GM23338 (cell line): Measurements from ENCODE around the gene TMPRSS6. TPM values are rescaled to one million over a fixed set of nuclear protein-coding genes. Genes with fewer than 3 reads are reported as not detected.

Experiments used
- ATAC-seq: fragments of 200-7000 bp; cut with Tn5 transposase; 3 replicates; pipeline ENCODE4 v1.9.1; 2020
- DNase-seq: peaks from one replicate; pipeline ENCODE4 v3.0.0-alpha.2; 2015; ENCODE audit warnings: low spot score
- H2AFZ ChIP-seq: fragments of 200-600 bp; sonication (generic); 2 replicates; pipeline ENCODE4 v1.8.0; 2016; ENCODE audit warnings: antibody characterized with exemption, mild to moderate bottlenecking, moderate library complexity
- H3F3A ChIP-seq: fragments of 200-600 bp; sonication (generic); replicated peaks from 2 replicates; pipeline ENCODE4 v1.8.0; 2017; ENCODE audit warnings: antibody characterized with exemption, mixed run types, low read depth
- H3K27ac ChIP-seq: fragments of 200-600 bp; sonication (generic); 2 replicates; pipeline ENCODE4 v1.6.1; 2016; ENCODE audit warnings: low read depth
- H3K27me3 ChIP-seq: fragments of 200-600 bp; sonication (generic); 2 replicates; pipeline ENCODE4 v1.8.0; 2016; ENCODE audit warnings: mild to moderate bottlenecking, mixed run types, moderate library complexity; ENCODE audit not compliant: insufficient read depth
- H3K36me3 ChIP-seq: fragments of 200-600 bp; sonication (generic); 2 replicates; pipeline ENCODE4 v1.8.0; 2016; ENCODE audit warnings: mild to moderate bottlenecking; ENCODE audit not compliant: insufficient read depth
- H3K4me1 ChIP-seq: fragments of 200-600 bp; sonication (generic); 2 replicates; pipeline ENCODE4 v1.8.0; 2016; ENCODE audit warnings: mild to moderate bottlenecking, moderate library complexity; ENCODE audit not compliant: insufficient read depth
- H3K4me2 ChIP-seq: fragments of 200-600 bp; sonication (generic); 2 replicates; pipeline ENCODE4 v1.7.1; 2017; ENCODE audit warnings: mixed run types
- H3K4me3 ChIP-seq: fragments of 200-600 bp; sonication (generic); 2 replicates; pipeline ENCODE4 v1.6.1; 2016; ENCODE audit warnings: mixed run types
- H3K79me2 ChIP-seq: fragments of 200-600 bp; sonication (generic); replicated peaks from 2 replicates; pipeline ENCODE4 v1.8.0; 2017; ENCODE audit warnings: mild to moderate bottlenecking; ENCODE audit not compliant: insufficient read depth
- H3K9me2 ChIP-seq: fragments of 200-600 bp; sonication (generic); 2 replicates; pipeline ENCODE4 v1.8.0; 2017; ENCODE audit not compliant: insufficient read depth
- H4K20me1 ChIP-seq: fragments of 200-600 bp; sonication (generic); replicated peaks from 2 replicates; pipeline ENCODE4 v1.8.0; 2017; ENCODE audit warnings: mild to moderate bottlenecking; ENCODE audit not compliant: insufficient read depth
- H3K27ac Mint-ChIP-seq: 2 replicates; pipeline ENCODE4 v1.8.0; 2020; ENCODE audit warnings: inconsistent platforms, mild to moderate bottlenecking, moderate library complexity, mixed read lengths
- H3K27me3 Mint-ChIP-seq: 3 replicates; pipeline ENCODE4 v1.8.0; 2022; ENCODE audit warnings: low read depth, mild to moderate bottlenecking, moderate library complexity, mixed read lengths, inconsistent platforms; ENCODE audit not compliant: insufficient read depth, poor library complexity
- H3K36me3 Mint-ChIP-seq: 3 replicates; pipeline ENCODE4 v1.8.0; 2021; ENCODE audit warnings: low read depth, mild to moderate bottlenecking, inconsistent platforms, moderate library complexity, mixed read lengths
- H3K4me1 Mint-ChIP-seq: 3 replicates; pipeline ENCODE4 v1.8.0; 2020; ENCODE audit warnings: mild to moderate bottlenecking, inconsistent platforms, mixed read lengths
- H3K4me3 Mint-ChIP-seq: 3 replicates; pipeline ENCODE4 v1.8.0; 2021; ENCODE audit warnings: moderate library complexity, mild to moderate bottlenecking, inconsistent platforms, mixed read lengths
- H3K9me3 Mint-ChIP-seq: 3 replicates; pipeline ENCODE4 v1.8.0; 2020; ENCODE audit warnings: moderate library complexity, mild to moderate bottlenecking, inconsistent platforms, mixed read lengths
- CREB1 ChIP-seq: fragments of 250-450 bp; sonication (Bioruptor Pico); IDR thresholded peaks from 2 replicates; pipeline ENCODE4 v1.5.0; 2020; ENCODE audit warnings: low read depth, mild to moderate bottlenecking, moderate library complexity
- CTCF ChIP-seq, 2 experiments: fragments of 200-600 bp in 1 of 2; sonication (generic) in 1 of 2; conservative IDR thresholded peaks; 2 replicates each; pipeline versions ENCODE4 v1.5.1 to v1.6.1; 2016 to 2017; ENCODE audit warnings: antibody characterized with exemption in 2 of 2, low read depth in 2 of 2, mild to moderate bottlenecking in 2 of 2, moderate library complexity in 1 of 2
- ETS1 ChIP-seq: IDR thresholded peaks from 2 replicates; pipeline ENCODE4 v1.6.1; 2016; ENCODE audit warnings: antibody characterized with exemption
- EZH2 ChIP-seq: fragments of 200-600 bp; sonication (generic); IDR thresholded peaks from one replicate; pipeline ENCODE4 v1.8.0; 2017; ENCODE audit warnings: antibody characterized with exemption, mild to moderate bottlenecking, low read depth; ENCODE audit not compliant: unreplicated experiment
- EZH2phosphoT487 ChIP-seq: fragments of 200-600 bp; sonication (generic); IDR thresholded peaks from one replicate; pipeline ENCODE4 v1.8.1; 2018; ENCODE audit warnings: antibody characterized with exemption; ENCODE audit not compliant: unreplicated experiment
- JUNB ChIP-seq: IDR thresholded peaks from one replicate; pipeline ENCODE4 v1.6.1; 2016; ENCODE audit warnings: antibody characterized with exemption; ENCODE audit not compliant: unreplicated experiment
- NANOG ChIP-seq: IDR thresholded peaks from 2 replicates; pipeline ENCODE4 v1.6.1; 2016; ENCODE audit warnings: antibody characterized with exemption, borderline replicate concordance
- POLR2AphosphoS5 ChIP-seq: IDR thresholded peaks from 2 replicates; pipeline ENCODE4 v1.6.1; 2016; ENCODE audit warnings: antibody characterized with exemption, low read depth
- REST ChIP-seq: IDR thresholded peaks from one replicate; pipeline ENCODE4 v1.6.1; 2018; ENCODE audit warnings: antibody characterized with exemption; ENCODE audit not compliant: unreplicated experiment
- STAT1 ChIP-seq: IDR thresholded peaks from one replicate; pipeline ENCODE4 v1.6.1; 2016; ENCODE audit warnings: antibody characterized with exemption; ENCODE audit not compliant: unreplicated experiment
- ZNF114 ChIP-seq: fragments of 250-450 bp; sonication (Bioruptor Pico); IDR thresholded peaks from 2 replicates; pipeline ENCODE4 v1.5.0; 2020; ENCODE audit warnings: mild to moderate bottlenecking, moderate library complexity
- ZNF331 ChIP-seq: fragments of 250-450 bp; sonication (Bioruptor Pico); IDR thresholded peaks from 2 replicates; pipeline ENCODE4 v1.5.0; 2020; ENCODE audit warnings: low read depth, mild to moderate bottlenecking, moderate library complexity
- ZNF462 ChIP-seq: fragments of 250-450 bp; sonication (Bioruptor Pico); IDR thresholded peaks from 2 replicates; pipeline ENCODE4 v1.5.0; 2020; ENCODE audit warnings: mild to moderate bottlenecking, moderate library complexity
- polyA plus RNA-seq: library from polyadenylated mRNA; unstranded; fragments of >200 nt; fragmentation: Nextera tagmentation; extraction: Ambion mirVana; gene quantifications from 2 replicates; pipeline ENCODE4 v1.2.1, GENCODE V29; 2016
- total RNA-seq: library from RNA; depleted of rRNA; stranded (reverse); fragments of >200 nt; shearing (Covaris generic); gene quantifications from 2 replicates; pipeline ENCODE4 v1.2.3, GENCODE V29; 2014

The TMPRSS6 gene
- total and polyA plus RNA-seq, 2 experiments from 2014 or later: 0.13 TPM; not detected in 1

GRCh38 chr22:37027556-37027955 lies 82.0 kb downstream of the TMPRSS6 start:
- no peaks in the 10 kb centered on the region for H3K27me3 ChIP-seq
- H3K36me3 ChIP-seq: peaks cover 3% of the 10 kb centered on the region; the same call in 1 of the 2 replicates
- H3K27ac ChIP-seq: no peak overlapping the region
- H4K20me1 ChIP-seq: peaks cover 8% of the 10 kb centered on the region
- 0 out of 2 replicates have a peak, but pooled peaks cover 7% of the 10 kb centered on the region for H3F3A ChIP-seq
- Mint-ChIP-seq H3K36me3 (peaks cover 39% of the 10 kb centered on the region), H3K4me1 (peaks cover 21% of the 10 kb centered on the region), H3K27ac (no peak overlapping the region), H3K27me3 (peaks cover 10% of the 10 kb centered on the region), H3K9me3 (no peaks in the 10 kb centered on the region), H3K4me3 (no peak overlapping the region)
- DNase-seq (no peak), ATAC-seq (no peak)
- no peaks in the 10 kb centered on the region for H3K9me2 ChIP-seq
- no peak for TF ChIP-seq ZNF331 (CRISPR knock-in tag)
- no peak for TF ChIP-seq EZH2
- no peak for TF ChIP-seq JUNB
- TF ChIP-seq ZNF114: no peak
- no peak for TF ChIP-seq ZNF462
- no peak for TF ChIP-seq CTCF (conservative IDR thresholded peaks at IDR 0.05; ENCODE audit: low read depth in 2 of 2)
- no peak for TF ChIP-seq EZH2phosphoT487
- no peak for TF ChIP-seq ETS1
- no peak for TF ChIP-seq NANOG
- no peak for TF ChIP-seq CREB1 (CRISPR knock-in tag)
- TF ChIP-seq STAT1: no peak
- no peak for TF ChIP-seq POLR2AphosphoS5
- TF ChIP-seq REST: no peak
- peaks cover 15% of the 10 kb centered on the region; the same call in 1 of the 2 replicates for H3K4me1 ChIP-seq
- H3K4me2 ChIP-seq: no peak overlapping the region
- H3K4me3 ChIP-seq: no peak overlapping the region
- peaks cover 11% of the 10 kb centered on the region; the same call in 1 of the 2 replicates for H3K79me2 ChIP-seq
- H2AFZ ChIP-seq: no peak overlapping the region
